Stimulated activated CD8-positive, alpha-beta memory T cell treated with anti-CD3 and anti-CD28 coated beads, Interleukin-4, amount 100 ng/mL, for 4 hours (primary cell): ENCODE results near the gene DYNC2LI1.

Source experiments
- DNase-seq, 2 donors: peaks; one replicate each; pipeline ENCODE4 v3.0.0-alpha.2; 2020; ENCODE audit warnings: low read depth in 2 of 2, low spot score in 1 of 2

DYNC2LI1 gene

GRCh38 chr2:43762286-43762685 lies 11.6 kb upstream of the DYNC2LI1 start:
- DNase-seq, result no peak

DNA sequence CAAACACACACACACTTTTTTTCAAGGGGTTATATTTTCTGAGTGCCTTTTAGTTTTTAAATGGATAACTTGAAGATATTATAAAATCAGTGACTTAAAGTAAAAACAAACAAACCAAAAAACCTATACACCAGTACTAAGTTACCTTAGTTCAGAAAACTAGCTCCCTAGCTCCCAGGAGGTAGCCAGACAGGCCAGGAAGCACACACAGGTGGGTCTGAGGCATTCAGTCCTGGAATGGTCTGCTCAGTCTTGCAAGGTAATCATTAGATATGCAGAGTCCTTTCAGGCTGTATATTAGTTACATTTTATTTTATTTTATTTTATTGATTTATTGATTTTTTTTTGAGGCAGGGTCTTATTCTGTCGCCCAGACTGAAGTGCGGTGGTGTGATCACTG lies 10.7 kb upstream of the DYNC2LI1 start:
- DNase-seq, result no peak

DNA sequence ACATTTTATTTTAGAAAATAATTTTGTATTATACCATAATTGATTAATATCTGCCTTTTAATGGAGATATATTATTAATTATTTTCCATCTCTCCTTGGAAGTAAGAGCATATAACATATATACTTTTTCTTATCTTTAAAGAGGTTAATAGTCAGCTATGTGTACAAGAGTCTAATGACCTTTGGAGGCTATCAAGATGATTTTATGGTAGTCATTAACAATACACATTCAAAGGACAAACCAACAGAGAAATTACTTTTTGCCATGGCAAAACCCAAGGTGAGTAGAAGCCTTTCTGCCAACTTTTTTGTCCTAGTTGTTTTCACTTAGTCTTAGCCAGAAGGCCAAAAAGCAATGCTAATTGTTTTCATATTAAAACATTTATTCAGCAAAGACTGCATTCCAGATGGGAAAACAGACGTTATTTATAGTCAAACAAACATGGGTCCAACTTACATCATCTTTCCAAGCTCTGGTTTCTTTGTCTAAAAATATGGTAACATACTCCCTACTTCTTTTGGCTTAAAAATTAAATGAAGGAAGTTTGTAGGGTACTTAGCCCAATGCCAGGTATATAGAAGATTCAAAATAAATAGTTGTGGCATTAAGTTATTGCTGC lies 9.6 kb upstream of the DYNC2LI1 start:
- no peak for DNase-seq

DNA sequence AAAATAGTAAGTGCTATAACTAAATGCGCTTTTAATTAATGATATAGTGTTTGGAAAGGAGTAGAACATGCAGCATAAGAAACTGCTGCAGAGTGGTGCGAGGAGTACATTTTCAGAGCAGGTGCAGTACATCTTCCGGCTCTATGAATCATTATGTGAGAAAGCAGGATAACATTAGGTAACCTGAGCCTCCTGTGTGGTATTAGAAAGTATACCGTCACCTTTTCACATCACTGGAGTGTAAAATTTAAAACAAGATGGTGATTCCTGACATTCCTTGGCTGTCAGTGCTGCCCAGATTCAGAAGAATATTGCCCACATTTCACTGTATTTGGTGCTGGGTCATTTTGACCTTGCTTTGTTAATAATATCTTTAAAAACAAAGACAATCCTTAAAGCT lies 7.8 kb upstream of the DYNC2LI1 start:
- no peak for DNase-seq

DNA sequence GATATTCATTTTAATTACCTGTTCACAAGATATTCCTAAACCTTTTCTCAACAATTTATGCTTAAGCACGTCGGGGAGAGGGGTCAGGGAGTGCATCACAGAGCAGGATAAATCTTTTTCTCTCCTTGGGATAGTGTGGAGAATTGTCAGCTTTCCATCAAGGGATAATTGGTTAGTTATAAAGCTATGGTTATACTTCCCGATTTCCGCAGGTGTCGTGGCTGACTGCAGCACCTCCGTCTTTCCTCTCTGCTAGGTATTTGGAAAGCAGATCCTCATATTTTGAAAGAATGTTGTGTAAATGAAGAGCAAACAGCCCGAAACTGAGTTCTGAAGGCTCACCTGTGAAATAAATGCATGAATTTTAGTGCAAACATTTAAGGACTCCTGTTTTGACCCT lies 778 bp downstream of the DYNC2LI1 start:
- DNase-seq, result no peak

- no peak for DNase-seq
These were observed 2.5 kb downstream of the DYNC2LI1 start for GRCh38 chr2:43776324-43776723.

GRCh38 chr2:43777306-43777926 lies 3.6 kb downstream of the DYNC2LI1 start:
- no peak for DNase-seq

DNA sequence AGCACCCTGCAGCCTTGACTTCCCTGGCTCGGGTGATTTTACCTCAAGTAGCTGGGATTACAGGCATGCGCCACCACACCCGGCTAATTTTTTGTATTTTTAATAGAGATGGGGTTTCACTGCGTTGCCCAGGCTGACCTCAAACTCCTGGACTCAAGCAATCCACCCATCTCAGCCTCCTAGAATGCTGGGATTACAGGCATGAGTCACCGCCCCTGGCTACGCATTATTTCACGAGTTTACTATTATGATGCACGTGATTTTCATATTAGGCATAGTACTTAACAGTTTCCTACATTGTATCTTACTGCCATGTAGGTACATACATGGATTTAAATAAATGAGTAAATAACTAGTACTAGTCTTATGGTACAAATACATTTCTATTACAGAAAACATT lies 4.4 kb downstream of the DYNC2LI1 start:
- DNase-seq, result no peak

- DNase-seq, result no peak
These were observed 14.1 kb downstream of the DYNC2LI1 start for GRCh38 chr2:43787895-43788294.

- DNase-seq, result no peak
These were observed 14.8 kb downstream of the DYNC2LI1 start for GRCh38 chr2:43788646-43789045.

GRCh38 chr2:43790147-43790546 lies 16.3 kb downstream of the DYNC2LI1 start:
- no peak for DNase-seq

GRCh38 chr2:43791035-43791765 lies 17.4 kb downstream of the DYNC2LI1 start:
- no peak for DNase-seq

- no peak for DNase-seq
These were observed 18.8 kb downstream of the DYNC2LI1 start for GRCh38 chr2:43792653-43793052.

- DNase-seq, result no peak
These were observed 21.1 kb downstream of the DYNC2LI1 start for GRCh38 chr2:43794956-43795355.

GRCh38 chr2:43796206-43796605 lies 22.4 kb downstream of the DYNC2LI1 start:
- DNase-seq, result no peak

DNA sequence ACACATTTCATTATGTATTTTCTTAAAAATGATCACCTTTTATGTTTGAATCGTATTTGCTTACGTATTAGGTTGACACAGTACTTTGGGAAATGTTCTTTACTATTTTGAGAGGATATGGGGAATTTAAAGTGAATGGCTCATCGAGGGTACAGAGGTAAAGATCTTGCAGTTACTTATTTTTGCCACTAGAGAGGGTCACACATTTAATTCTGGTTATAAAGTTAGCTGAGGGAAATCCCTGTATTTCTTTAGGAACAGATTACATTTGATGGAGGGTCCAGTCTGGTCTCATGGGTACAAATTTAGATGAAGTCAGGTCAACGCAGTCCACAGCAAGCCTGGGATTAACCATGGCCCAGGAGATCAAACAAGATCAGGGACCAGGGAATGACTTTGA lies 24.5 kb downstream of the DYNC2LI1 start:
- no peak for DNase-seq

DNA sequence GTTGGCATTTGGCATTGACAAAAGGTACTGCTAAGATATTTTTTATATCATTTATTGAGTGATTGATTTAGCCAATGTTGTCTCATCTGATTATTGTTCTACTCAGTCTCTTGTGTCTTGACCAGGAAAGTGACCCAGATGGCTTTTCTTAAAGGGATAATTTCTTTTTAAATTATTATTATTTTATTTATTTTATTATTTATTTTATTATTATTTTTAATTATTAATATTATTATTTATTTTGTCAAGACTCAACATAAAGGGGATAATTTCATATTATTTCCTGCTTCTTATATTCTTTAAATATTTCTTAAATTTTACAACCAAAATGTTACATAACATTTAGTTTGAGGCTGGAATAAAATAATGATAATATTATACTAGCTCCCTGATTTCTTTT lies 27.1 kb downstream of the DYNC2LI1 start:
- DNase-seq, result no peak

DNA sequence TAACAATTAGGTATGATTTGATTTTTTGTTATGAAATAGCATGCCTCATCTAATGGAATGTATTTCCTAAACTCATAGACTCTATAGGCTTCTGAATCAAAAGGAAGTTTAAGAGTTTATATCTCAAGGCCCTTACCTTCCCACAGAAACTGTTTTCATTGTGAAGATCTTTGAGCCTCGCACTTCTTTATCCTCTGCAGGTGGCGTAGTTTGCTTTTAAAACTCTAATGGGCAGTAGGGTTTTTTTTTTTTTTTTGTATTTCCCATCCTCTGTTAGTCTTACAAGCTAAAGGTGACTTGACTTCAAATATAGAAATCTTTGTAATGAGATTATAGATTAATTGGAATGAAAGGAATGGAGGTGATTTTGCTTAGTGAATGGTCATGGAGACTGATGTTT lies 28.3 kb downstream of the DYNC2LI1 start:
- no peak for DNase-seq

DNA sequence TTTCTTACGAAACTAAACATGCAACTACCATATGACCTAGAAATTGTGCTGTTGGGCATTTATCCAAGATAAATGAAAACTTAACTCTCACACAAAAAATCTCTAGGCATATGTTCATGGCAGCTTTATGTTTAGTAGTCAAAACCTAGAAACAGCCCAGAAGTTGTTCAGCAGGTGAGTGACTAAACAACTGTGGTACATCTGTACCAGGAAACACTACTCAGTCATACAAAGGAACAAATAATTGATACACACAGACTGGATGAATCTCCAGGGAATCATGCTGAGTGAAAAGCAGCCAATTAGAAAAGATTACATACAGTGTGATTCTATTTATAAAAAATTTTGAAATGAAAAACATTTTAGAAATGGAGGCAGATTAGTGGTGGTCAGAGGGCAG lies 29.3 kb downstream of the DYNC2LI1 start:
- DNase-seq, result no peak

- no peak for DNase-seq
These were observed 32.8 kb downstream of the DYNC2LI1 start for GRCh38 chr2:43806719-43807031.

DNA sequence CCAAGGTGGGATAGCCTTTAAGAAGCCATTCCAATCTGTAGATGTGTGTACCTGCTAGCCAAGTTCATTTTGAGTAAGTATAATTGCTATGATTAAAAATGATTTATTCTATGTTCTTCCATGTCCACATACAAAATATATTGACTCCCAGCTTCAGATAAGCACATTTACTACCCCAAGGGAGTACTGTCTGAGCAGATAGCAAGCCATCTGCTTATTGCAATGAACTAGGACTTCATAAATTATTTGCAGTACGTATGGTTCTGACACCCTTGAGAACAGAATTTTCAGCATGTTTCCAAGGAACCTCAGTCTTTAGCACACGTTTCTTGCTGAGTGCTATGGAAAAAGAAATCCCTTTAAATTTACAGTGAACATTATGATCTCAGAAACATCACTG lies 36.6 kb downstream of the DYNC2LI1 start:
- DNase-seq, result no peak

DNA sequence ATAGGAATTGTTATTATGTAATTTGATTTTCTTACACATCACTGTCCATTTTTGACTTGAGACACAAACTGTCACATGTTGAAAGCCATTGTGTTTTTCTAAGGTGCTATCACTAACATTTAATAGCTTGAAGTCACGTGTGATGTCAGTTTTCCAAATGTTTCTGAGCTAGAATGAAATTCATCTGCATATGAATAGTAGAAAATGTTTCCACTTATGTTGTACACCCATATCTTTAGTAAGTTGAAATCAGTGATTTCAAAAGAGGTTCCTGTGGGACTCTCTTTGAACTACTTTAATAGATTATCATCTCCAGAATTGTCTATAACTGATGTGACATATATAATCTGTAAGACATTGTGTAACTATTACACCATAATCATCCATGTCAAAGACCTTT lies 37.0 kb downstream of the DYNC2LI1 start:
- DNase-seq, result no peak

DNA sequence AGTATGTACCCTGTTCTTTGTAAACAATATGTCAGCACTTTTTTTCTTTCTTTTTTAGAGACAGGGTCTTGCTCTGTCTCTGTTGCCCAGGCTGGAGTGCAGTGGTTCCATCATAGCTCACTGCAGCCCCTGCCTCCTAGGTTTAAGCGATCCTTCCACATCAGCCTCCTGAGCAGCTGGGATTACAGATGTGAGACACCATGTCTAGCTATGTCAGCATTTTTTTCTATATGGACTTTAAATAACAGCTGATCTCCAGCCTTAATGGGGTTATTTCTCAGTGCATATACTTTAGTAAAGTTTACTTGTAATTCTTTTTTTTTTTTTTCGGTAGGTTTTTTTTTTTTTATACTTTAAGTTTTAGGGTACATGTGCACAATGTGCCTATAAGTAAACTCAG lies 38.2 kb downstream of the DYNC2LI1 start:
- DNase-seq, result no peak
